Measurements from ENCODE around the gene SLC30A2.
A peak's percentile ranks its signal among the peaks of the same experiment; 100 is the strongest.
"Not testable (repeated sequence)": the region's sequence is repeated elsewhere in the genome, so short reads cannot be mapped to it uniquely, and the experiment has no call there.

SLC30A2 gene

GRCh38 chr1:26045722-26046245 is at the start of gene SLC30A2:
SLC30A2 (minus strand) TSS chr1:26046118; CDS start chr1:26045896, 222 bp downstream.
- DNase-seq (ENCODE audit: extremely low read depth, low read depth), result no peak
- no peak for TF ChIP-seq CTCF (IDR thresholded peaks at IDR 0.05; ENCODE audit: low read depth, low read length)

GRCh38 chr1:26094677-26095383 is 48.9 kb upstream of the SLC30A2 start:
- peak; percentile 25 for TF ChIP-seq CTCF (IDR thresholded peaks at IDR 0.05; ENCODE audit: low read depth, low read length)
- DNase-seq (ENCODE audit: extremely low read depth, low read depth), result no peak

- TF ChIP-seq CTCF (IDR thresholded peaks at IDR 0.05; ENCODE audit: low read depth, low read length), result no peak
- DNase-seq (ENCODE audit: extremely low read depth, low read depth), result no peak
Observed at GRCh38 chr1:26094076-26094669, 48.3 kb upstream of the SLC30A2 start.

GRCh38 chr1:26093569-26093968 is 47.7 kb upstream of the SLC30A2 start:
- DNase-seq (ENCODE audit: extremely low read depth, low read depth), result not testable (repeated sequence)

- TF ChIP-seq CTCF (IDR thresholded peaks at IDR 0.05; ENCODE audit: low read depth, low read length), result no peak
- no peak for DNase-seq (ENCODE audit: extremely low read depth, low read depth)
Observed at GRCh38 chr1:26092422-26092821, 46.5 kb upstream of the SLC30A2 start.

- no peak for DNase-seq (ENCODE audit: extremely low read depth, low read depth)
- TF ChIP-seq CTCF (IDR thresholded peaks at IDR 0.05; ENCODE audit: low read depth, low read length), result no peak
Observed at GRCh38 chr1:26090893-26091292, 45.0 kb upstream of the SLC30A2 start.

- no peak for DNase-seq (ENCODE audit: extremely low read depth, low read depth)
- no peak for TF ChIP-seq CTCF (IDR thresholded peaks at IDR 0.05; ENCODE audit: low read depth, low read length)
Observed at GRCh38 chr1:26089125-26089524, 43.2 kb upstream of the SLC30A2 start.
